HG03066 (cell line): Measurements from ENCODE around the gene SPRY4.

ENCODE experiments used
- ATAC-seq: cut with Tn5 transposase; IDR thresholded peaks from one replicate; pipeline ENCODE4 v1.9.1; 2021; ENCODE audit warnings: low read depth; ENCODE audit not compliant: unreplicated experiment

SPRY4 gene

GRCh38 chr5:142295960-142296860 is 28.6 kb downstream of the SPRY4 start:
- no peak for ATAC-seq

GRCh38 chr5:142295084-142295758 is 29.6 kb downstream of the SPRY4 start:
- no peak for ATAC-seq

GRCh38 chr5:142293486-142293885 is 31.3 kb downstream of the SPRY4 start:
- no peak for ATAC-seq

GRCh38 chr5:142292808-142293207 is 32.0 kb downstream of the SPRY4 start:
- no peak for ATAC-seq

GRCh38 chr5:142292249-142292648 is 32.6 kb downstream of the SPRY4 start:
- ATAC-seq: no peak

- ATAC-seq: no peak
Observed at GRCh38 chr5:142290577-142291299, 34.1 kb downstream of the SPRY4 start.

GRCh38 chr5:142289708-142290576 is 34.9 kb downstream of the SPRY4 start:
- no peak for ATAC-seq

GRCh38 chr5:142287973-142288313 is 36.9 kb downstream of the SPRY4 start:
- peak; percentile 65 for ATAC-seq

- ATAC-seq: peak; percentile 36
Observed at GRCh38 chr5:142287096-142287972, 37.5 kb downstream of the SPRY4 start.

GRCh38 chr5:142286111-142286510 is 38.7 kb downstream of the SPRY4 start:
- ATAC-seq: no peak

GRCh38 chr5:142283304-142283703 is 41.5 kb downstream of the SPRY4 start:
- ATAC-seq: no peak

GRCh38 chr5:142281966-142282365 is 42.9 kb downstream of the SPRY4 start:
- ATAC-seq: no peak

- no peak for ATAC-seq
Observed at GRCh38 chr5:142281008-142281367, 43.8 kb downstream of the SPRY4 start.

GRCh38 chr5:142280066-142281007 is 44.5 kb downstream of the SPRY4 start:
- no peak for ATAC-seq

- no peak for ATAC-seq
Observed at GRCh38 chr5:142278627-142279026, 46.2 kb downstream of the SPRY4 start.

GRCh38 chr5:142277796-142278195 is 47.0 kb downstream of the SPRY4 start:
- no peak for ATAC-seq

GRCh38 chr5:142276517-142276916 is 48.3 kb downstream of the SPRY4 start:
- no peak for ATAC-seq

GRCh38 chr5:142275496-142275895 is 49.3 kb downstream of the SPRY4 start:
- no peak for ATAC-seq
